K562 (cell line): ENCODE data around the gene RASSF10.

Experiments used
- BRF1 ChIP-seq: IDR thresholded peaks from 3 replicates; pipeline ENCODE4 v1.6.1; 2011; ENCODE audit warnings: borderline replicate concordance, mild to moderate bottlenecking; ENCODE audit not compliant: insufficient read length; ENCODE audit errors: extremely low read depth
- POLR2AphosphoS5 ChIP-seq: IDR thresholded peaks from 2 replicates; pipeline ENCODE4 v1.6.1; 2011; ENCODE audit warnings: mild to moderate bottlenecking, low read depth, low read length, moderate library complexity; ENCODE audit not compliant: control insufficient read depth, insufficient read depth
- RBM25 ChIP-seq: fragments of 200-400 bp; formaldehyde crosslinking; IDR thresholded peaks from 2 replicates; pipeline ENCODE4 v1.6.1; 2018; ENCODE audit warnings: low read length, low read depth, moderate library complexity; ENCODE audit not compliant: severe bottlenecking
- RCOR1 ChIP-seq, 2 experiments: IDR thresholded peaks; 2 replicates each; pipeline ENCODE4 v1.6.1; 2012; ENCODE audit warnings: low read depth in 2 of 2, low read length in 2 of 2, borderline replicate concordance in 1 of 2, improper control_type of control experiment in 1 of 2
- TCF7 ChIP-seq: sonication (generic); IDR thresholded peaks from 2 replicates; pipeline ENCODE4 v1.6.1; 2016; ENCODE audit warnings: antibody characterized with exemption, borderline replicate concordance

DNA sequence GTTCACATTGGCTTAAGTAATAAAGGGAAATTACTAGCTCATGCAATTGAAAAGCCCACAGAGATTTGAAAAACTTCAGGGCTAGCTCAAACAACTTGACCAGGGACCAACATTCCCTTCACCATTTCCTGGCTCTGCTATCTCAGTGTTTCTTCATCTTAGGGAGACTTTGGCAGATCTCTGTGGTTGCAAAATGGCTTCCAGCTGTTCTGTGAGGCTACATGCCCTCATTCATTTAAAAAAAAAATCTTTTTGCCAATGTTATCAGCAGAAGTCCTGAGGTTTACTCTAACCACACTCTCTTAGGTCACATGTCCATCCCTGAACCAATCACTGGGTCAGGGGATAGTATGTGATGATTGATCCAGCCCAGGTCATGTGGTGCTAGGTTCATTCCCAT lies 13.9 kb upstream of the RASSF10 start:
- TF ChIP-seq RBM25, result peak; percentile 81
- TF ChIP-seq TCF7, result no peak
- no peak for TF ChIP-seq POLR2AphosphoS5
- TF ChIP-seq RCOR1 (IDR thresholded peaks at IDR 0.05; ENCODE audit: borderline replicate concordance in 1 of 2, low read depth in 2 of 2, low read length in 2 of 2), result 0 out of 4 replicates have a peak, but pooled peaks of 1 of the 2 experiments have one; percentile 20
- no peak for TF ChIP-seq BRF1
